Prostate gland (tissue), 2 donors: ENCODE measurements around the gene MT1H.
"Not testable (repeated sequence)": the region's sequence is repeated elsewhere in the genome, so short reads cannot be mapped to it uniquely, and the experiment has no call there.

Experiments used
- POLR2A ChIP-seq: fragments of 450-650 bp; IDR thresholded peaks from one replicate; pipeline ENCODE4 v1.6.1; 2016; ENCODE audit warnings: antibody characterized with exemption, mild to moderate bottlenecking
- TF ChIP-seq, protein P1 (sequence below), 4 experiments: fragments of 200-600 bp in 2 of 4; fragments of 450-650 bp in 2 of 4; sonication (generic) in 2 of 4; IDR thresholded peaks; 1 replicate in 3 of 4; 2 replicates in 1 of 4; pipeline ENCODE4 v1.5.1; 2016 to 2019; ENCODE audit warnings: antibody characterized with exemption in 4 of 4, mild to moderate bottlenecking in 2 of 4, moderate library complexity in 2 of 4

DNA sequence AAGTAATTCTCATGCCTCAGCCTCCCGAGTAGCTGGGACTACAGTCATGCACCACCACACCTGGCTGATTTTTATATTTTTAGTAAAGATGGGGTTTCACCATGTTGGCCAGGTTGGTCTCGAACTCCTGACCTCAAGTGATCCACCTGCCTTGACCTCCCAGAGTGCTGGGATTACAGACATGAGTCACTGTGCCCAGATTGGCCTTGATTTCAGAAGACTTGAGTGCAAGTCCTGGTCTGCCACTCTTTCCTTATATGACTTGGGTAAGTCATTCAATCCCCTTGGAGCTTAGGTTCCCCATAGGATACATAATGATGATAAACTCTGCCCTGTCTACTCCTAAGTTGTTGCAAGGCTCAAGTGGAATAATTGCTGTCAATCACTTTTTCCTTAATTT, 47.9 kb downstream of the MT1H start:
- TF ChIP-seq, protein P1, sequence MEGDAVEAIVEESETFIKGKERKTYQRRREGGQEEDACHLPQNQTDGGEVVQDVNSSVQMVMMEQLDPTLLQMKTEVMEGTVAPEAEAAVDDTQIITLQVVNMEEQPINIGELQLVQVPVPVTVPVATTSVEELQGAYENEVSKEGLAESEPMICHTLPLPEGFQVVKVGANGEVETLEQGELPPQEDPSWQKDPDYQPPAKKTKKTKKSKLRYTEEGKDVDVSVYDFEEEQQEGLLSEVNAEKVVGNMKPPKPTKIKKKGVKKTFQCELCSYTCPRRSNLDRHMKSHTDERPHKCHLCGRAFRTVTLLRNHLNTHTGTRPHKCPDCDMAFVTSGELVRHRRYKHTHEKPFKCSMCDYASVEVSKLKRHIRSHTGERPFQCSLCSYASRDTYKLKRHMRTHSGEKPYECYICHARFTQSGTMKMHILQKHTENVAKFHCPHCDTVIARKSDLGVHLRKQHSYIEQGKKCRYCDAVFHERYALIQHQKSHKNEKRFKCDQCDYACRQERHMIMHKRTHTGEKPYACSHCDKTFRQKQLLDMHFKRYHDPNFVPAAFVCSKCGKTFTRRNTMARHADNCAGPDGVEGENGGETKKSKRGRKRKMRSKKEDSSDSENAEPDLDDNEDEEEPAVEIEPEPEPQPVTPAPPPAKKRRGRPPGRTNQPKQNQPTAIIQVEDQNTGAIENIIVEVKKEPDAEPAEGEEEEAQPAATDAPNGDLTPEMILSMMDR (IDR thresholded peaks at IDR 0.05): not testable (repeated sequence)
- TF ChIP-seq POLR2A: not testable (repeated sequence)
